ENCODE measurements around the gene RHEB.

RHEB gene

DNA sequence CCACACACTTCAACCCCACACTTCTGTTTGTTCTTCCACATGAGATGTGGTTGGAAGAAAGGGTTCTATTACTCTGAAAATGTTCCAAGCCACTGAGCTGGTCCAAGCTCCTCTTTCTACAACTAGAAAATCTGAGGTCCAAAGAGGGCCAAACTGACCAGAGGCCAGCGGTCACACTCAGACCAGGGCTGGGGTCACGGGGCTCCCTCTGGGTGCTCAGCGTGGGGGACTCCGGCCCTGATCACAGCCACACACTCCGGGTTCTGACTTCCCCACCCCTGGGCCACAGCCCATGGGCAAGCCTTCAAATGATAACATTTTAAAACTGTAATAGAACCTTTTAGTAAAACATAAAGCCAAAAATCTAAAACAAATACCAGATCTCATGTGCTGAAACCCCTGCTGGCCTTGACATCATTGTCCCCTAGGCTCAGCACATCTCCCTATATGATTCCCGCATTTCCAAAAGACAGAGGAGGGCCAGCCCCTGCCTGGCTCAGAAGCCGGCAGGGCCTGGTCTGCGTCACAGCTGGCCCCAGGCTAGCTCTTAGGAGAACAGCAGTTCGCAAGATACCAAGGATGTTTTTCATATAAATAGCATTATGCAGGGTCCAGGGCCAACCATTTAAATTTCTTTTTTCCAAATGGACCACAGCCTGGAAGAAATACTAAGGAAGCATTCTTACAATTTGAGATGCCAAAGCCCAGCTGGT is 83.1 kb downstream of the RHEB start:
- H3K27me3 ChIP-seq (ENCODE audit: insufficient read depth, poor library complexity, severe bottlenecking) = peaks cover 5% of the 10 kb centered on the region
- H3K27ac ChIP-seq (replicated peaks) = no peak overlapping the region
- TF ChIP-seq SPI1 (IDR thresholded peaks at IDR 0.05; ENCODE audit: borderline replicate concordance, low read depth) (no peak), POLR2AphosphoS5 (IDR thresholded peaks at IDR 0.05; ENCODE audit: low read depth) (no peak), GABPA (IDR thresholded peaks at IDR 0.05; ENCODE audit: low read depth) (no peak)
- TF ChIP-seq, protein P1, sequence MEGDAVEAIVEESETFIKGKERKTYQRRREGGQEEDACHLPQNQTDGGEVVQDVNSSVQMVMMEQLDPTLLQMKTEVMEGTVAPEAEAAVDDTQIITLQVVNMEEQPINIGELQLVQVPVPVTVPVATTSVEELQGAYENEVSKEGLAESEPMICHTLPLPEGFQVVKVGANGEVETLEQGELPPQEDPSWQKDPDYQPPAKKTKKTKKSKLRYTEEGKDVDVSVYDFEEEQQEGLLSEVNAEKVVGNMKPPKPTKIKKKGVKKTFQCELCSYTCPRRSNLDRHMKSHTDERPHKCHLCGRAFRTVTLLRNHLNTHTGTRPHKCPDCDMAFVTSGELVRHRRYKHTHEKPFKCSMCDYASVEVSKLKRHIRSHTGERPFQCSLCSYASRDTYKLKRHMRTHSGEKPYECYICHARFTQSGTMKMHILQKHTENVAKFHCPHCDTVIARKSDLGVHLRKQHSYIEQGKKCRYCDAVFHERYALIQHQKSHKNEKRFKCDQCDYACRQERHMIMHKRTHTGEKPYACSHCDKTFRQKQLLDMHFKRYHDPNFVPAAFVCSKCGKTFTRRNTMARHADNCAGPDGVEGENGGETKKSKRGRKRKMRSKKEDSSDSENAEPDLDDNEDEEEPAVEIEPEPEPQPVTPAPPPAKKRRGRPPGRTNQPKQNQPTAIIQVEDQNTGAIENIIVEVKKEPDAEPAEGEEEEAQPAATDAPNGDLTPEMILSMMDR (IDR thresholded peaks at IDR 0.05; ENCODE audit: insufficient read depth, low read length) = no peak
- TF ChIP-seq, protein P2, sequence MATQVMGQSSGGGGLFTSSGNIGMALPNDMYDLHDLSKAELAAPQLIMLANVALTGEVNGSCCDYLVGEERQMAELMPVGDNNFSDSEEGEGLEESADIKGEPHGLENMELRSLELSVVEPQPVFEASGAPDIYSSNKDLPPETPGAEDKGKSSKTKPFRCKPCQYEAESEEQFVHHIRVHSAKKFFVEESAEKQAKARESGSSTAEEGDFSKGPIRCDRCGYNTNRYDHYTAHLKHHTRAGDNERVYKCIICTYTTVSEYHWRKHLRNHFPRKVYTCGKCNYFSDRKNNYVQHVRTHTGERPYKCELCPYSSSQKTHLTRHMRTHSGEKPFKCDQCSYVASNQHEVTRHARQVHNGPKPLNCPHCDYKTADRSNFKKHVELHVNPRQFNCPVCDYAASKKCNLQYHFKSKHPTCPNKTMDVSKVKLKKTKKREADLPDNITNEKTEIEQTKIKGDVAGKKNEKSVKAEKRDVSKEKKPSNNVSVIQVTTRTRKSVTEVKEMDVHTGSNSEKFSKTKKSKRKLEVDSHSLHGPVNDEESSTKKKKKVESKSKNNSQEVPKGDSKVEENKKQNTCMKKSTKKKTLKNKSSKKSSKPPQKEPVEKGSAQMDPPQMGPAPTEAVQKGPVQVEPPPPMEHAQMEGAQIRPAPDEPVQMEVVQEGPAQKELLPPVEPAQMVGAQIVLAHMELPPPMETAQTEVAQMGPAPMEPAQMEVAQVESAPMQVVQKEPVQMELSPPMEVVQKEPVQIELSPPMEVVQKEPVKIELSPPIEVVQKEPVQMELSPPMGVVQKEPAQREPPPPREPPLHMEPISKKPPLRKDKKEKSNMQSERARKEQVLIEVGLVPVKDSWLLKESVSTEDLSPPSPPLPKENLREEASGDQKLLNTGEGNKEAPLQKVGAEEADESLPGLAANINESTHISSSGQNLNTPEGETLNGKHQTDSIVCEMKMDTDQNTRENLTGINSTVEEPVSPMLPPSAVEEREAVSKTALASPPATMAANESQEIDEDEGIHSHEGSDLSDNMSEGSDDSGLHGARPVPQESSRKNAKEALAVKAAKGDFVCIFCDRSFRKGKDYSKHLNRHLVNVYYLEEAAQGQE (IDR thresholded peaks at IDR 0.05; ENCODE audit: insufficient replicate concordance, low read depth) = no peak
- DNase-seq (ENCODE audit: low read depth in 1 of 2, low spot score in 1 of 2) = no peak
- no peak overlapping the region for H3K4me3 ChIP-seq (replicated peaks; ENCODE audit: insufficient read depth, low read length)

DNA sequence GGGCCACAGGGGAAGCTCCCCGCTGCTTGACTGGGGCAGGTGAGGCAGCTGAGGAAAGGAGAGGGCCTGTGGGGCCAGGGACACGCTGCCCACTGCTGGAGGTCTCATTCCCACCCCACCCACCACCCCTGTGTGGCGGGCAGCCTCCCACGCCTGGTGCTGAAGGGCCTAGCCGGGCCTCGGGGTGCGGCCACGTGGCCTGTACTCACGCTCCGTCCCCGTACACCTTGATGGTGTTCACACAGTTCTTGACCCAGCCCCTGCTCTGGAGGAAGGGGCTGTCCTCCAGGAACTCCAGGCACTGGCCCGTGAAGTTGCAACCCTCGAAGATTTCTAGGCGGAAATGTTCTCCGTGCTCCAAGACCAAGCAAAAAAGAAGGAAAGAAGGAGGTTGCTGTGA is 83.7 kb downstream of the RHEB start:
- Histone ChIP-seq H3K27me3 (ENCODE audit: insufficient read depth, poor library complexity, severe bottlenecking) (peaks cover 5% of the 10 kb centered on the region), H3K27ac (replicated peaks) (no peak overlapping the region), H3K4me3 (replicated peaks; ENCODE audit: insufficient read depth, low read length) (no peak overlapping the region)
- DNase-seq (ENCODE audit: low read depth in 1 of 2, low spot score in 1 of 2) = no peak
- no peak for TF ChIP-seq POLR2AphosphoS5 (IDR thresholded peaks at IDR 0.05; ENCODE audit: low read depth)
- TF ChIP-seq, protein P1 (IDR thresholded peaks at IDR 0.05; ENCODE audit: insufficient read depth, low read length) = no peak
- TF ChIP-seq GABPA (IDR thresholded peaks at IDR 0.05; ENCODE audit: low read depth) = no peak
- TF ChIP-seq, protein P2 (IDR thresholded peaks at IDR 0.05; ENCODE audit: insufficient replicate concordance, low read depth) = no peak
- TF ChIP-seq SPI1 (IDR thresholded peaks at IDR 0.05; ENCODE audit: borderline replicate concordance, low read depth) = no peak

DNA sequence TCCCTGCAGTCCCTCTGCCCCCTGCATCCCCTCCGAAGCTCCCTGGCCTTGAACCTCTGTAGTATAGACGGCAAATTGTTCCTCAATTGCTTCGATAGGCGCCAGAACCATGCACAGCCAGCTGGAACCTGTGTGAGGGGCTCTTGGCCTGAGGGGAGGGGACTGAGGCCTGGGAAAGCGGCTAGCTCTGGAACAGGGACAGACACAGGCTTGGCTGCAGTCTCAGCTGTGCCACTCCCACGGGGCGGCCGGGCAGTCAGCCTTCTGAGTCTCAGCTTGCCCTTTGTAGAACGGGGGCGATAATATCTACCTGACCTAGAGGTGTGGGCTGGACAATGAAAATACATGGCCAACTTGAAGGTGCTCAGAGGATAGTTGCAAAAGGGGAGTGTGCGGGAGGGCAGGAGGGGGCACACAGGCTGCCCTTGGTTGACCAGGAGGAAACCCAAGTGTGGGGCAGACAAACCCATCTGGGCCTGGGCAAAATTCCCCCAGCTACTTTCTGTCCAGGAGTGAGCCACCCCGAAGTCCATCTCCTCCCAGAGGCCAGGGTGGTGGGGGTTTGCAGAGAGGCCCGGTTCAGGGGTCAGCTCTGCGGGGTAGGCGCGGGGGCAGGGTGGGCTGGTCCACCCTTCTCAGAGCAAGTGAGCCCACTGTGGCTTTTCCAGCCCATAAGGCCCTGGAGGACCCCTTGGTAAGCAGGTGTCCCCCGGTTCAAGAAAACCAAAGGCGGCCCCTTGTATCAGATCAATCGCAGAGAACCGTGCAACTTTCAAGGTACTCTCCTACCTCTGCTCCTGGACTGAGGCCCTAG is 84.4 kb downstream of the RHEB start:
- no peak for TF ChIP-seq GABPA (IDR thresholded peaks at IDR 0.05; ENCODE audit: low read depth)
- TF ChIP-seq, protein P2 (IDR thresholded peaks at IDR 0.05; ENCODE audit: insufficient replicate concordance, low read depth) = no peak
- TF ChIP-seq, protein P1 (IDR thresholded peaks at IDR 0.05; ENCODE audit: insufficient read depth, low read length) = no peak
- TF ChIP-seq SPI1 (IDR thresholded peaks at IDR 0.05; ENCODE audit: borderline replicate concordance, low read depth) = no peak
- H3K27me3 ChIP-seq (ENCODE audit: insufficient read depth, poor library complexity, severe bottlenecking) = peaks cover 5% of the 10 kb centered on the region
- DNase-seq (ENCODE audit: low read depth in 1 of 2, low spot score in 1 of 2) = no peak
- no peak overlapping the region for H3K4me3 ChIP-seq (replicated peaks; ENCODE audit: insufficient read depth, low read length)
- H3K27ac ChIP-seq (replicated peaks) = no peak overlapping the region

Data from HL-60 (cell line).